Panc1 (cell line): Measurements from ENCODE around the gene CYBRD1. TPM values are rescaled to one million over a fixed set of nuclear protein-coding genes. Genes with fewer than 3 reads are reported as not detected.

Experiments
- ATAC-seq: fragments of 200-7000 bp; cut with Tn5 transposase; 2 replicates; pipeline ENCODE4 v1.9.1; 2020; ENCODE audit warnings: mild to moderate bottlenecking, moderate library complexity
- BruUV-seq: library from RNA; stranded (reverse); fragments of 400-500 nt; replicated peaks from 2 replicates; lab custom pipeline; 2021; lab: Mats Ljungman, UMichigan
- CTCF ChIA-PET: fragments of 300-600 bp; sonication (Branson Sonifier 250); formaldehyde crosslinking; loops from one replicate; lab custom pipeline; 2022; ENCODE audit warnings: antibody characterized with exemption; lab: Charles Lee
- POLR2A ChIA-PET: fragments of 300-600 bp; sonication (Branson Sonifier 250); formaldehyde crosslinking; loops from one replicate; lab custom pipeline; 2022; ENCODE audit warnings: antibody characterized with exemption; lab: Charles Lee
- DNase-seq: peaks from one replicate; pipeline ENCODE4 v3.0.0-alpha.2; 2010; ENCODE audit warnings: low read depth, low spot score
- H3K27ac ChIP-seq: 2 replicates; pipeline ENCODE4 v1.5.1; 2011; ENCODE audit warnings: mild to moderate bottlenecking, low read length, inconsistent platforms
- H3K27me3 ChIP-seq: fragments of 200-500 bp; sonication (Bioruptor generic); 2 replicates; pipeline ENCODE4 v1.6.0; 2014; ENCODE audit warnings: low read length, inconsistent platforms; ENCODE audit not compliant: control insufficient read depth, insufficient read depth
- H3K36me3 ChIP-seq: fragments of 200-500 bp; sonication (Bioruptor generic); 2 replicates; pipeline ENCODE4 v1.5.1; 2014; ENCODE audit warnings: inconsistent platforms, mild to moderate bottlenecking, low read length, moderate library complexity; ENCODE audit not compliant: control insufficient read depth, insufficient read depth
- H3K4me1 ChIP-seq: 2 replicates; pipeline ENCODE4 v1.5.1; 2011; ENCODE audit warnings: inconsistent platforms, mild to moderate bottlenecking, low read length, moderate library complexity; ENCODE audit not compliant: control insufficient read depth, insufficient read depth
- H3K4me3 ChIP-seq, 2 experiments: 2 replicates each; pipeline ENCODE4 v1.5.1; 2011 to 2012; ENCODE audit warnings: low read depth in 2 of 2, low read length in 2 of 2, mild to moderate bottlenecking in 2 of 2, inconsistent platforms in 1 of 2, moderate library complexity in 1 of 2
- H3K9me3 ChIP-seq: fragments of 200-500 bp; sonication (Bioruptor generic); 2 replicates; pipeline ENCODE4 v1.5.1; 2014; ENCODE audit warnings: low read depth, mild to moderate bottlenecking, inconsistent platforms, low read length, moderate library complexity; ENCODE audit not compliant: control insufficient read depth, insufficient read depth
- CTCF ChIP-seq: fragments of 450-650 bp; IDR thresholded peaks from 2 replicates; pipeline ENCODE4 v1.5.1; 2017; ENCODE audit warnings: mild to moderate bottlenecking
- POLR2AphosphoS5 ChIP-seq: IDR thresholded peaks from 2 replicates; pipeline ENCODE4 v1.6.1; 2012; ENCODE audit warnings: mild to moderate bottlenecking, low read depth, low read length, moderate library complexity
- SIN3A ChIP-seq: IDR thresholded peaks from 2 replicates; pipeline ENCODE4 v1.6.1; 2012; ENCODE audit warnings: low read depth, mild to moderate bottlenecking, low read length, moderate library complexity, borderline replicate concordance; ENCODE audit not compliant: insufficient read depth
- TCF7L2 ChIP-seq: IDR thresholded peaks from 2 replicates; pipeline ENCODE4 v1.6.1; 2011; ENCODE audit warnings: mild to moderate bottlenecking, low read depth, low read length, inconsistent platforms
- in situ Hi-C: cut with HindIII; loops from 2 replicates; pipeline ENCODE4 v1.10.0; 2016; ENCODE audit warnings: low sequenced_read_pairs, low pct_unique_long_range_greater_than_20kb
- intact Hi-C: fragments of 100-400 bp; cut with micrococcal nuclease; formaldehyde crosslinking; loops from one replicate; pipeline ENCODE4 v1.10.0; 2022; ENCODE audit not compliant: unreplicated experiment
- total RNA-seq: library from RNA; stranded (reverse); gene quantifications from one replicate; pipeline ENCODE4 v1.2.1, GENCODE V29; 2021; ENCODE audit not compliant: unreplicated experiment
- TF ChIP-seq, protein P1 (sequence below), 2 experiments: IDR thresholded peaks; 2 replicates each; pipeline ENCODE4 v1.6.1; 2011 to 2012; ENCODE audit warnings: low read depth in 2 of 2, control low read depth in 1 of 2, low read length in 1 of 2, mild to moderate bottlenecking in 1 of 2, moderate library complexity in 1 of 2; ENCODE audit not compliant: insufficient read depth in 1 of 2

The CYBRD1 gene
- total RNA-seq, 1 experiment from 2014 or later, result 2.5 TPM

DNA sequence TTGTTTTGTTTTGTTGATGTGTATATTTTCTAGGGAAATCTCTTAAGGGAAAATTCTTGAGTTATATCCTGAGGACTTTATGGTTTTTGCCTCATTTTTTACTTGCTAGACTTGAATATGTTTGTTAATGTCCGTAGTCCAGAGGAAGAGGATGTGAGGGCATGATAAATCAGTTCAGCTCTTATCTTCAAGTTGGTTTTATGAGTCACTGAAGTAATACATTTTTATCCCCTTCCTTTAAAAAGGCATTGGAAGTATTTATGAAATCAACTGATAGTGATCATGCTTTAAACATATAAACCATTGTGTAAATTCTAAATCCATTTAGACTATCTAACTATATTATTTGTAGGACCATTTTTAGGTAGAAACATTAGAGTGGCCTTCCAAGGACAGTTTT is 43.9 kb upstream of the CYBRD1 start:
- POLR2A ChIA-PET, result no interaction called here
- Histone ChIP-seq H3K27ac (no peak overlapping the region), H3K4me1 (no peaks in the 10 kb centered on the region), H3K27me3 (no peaks in the 10 kb centered on the region), H3K4me3 (no peak overlapping the region), H3K9me3 (no peaks in the 10 kb centered on the region), H3K36me3 (peaks cover 7% of the 10 kb centered on the region; the same call in 1 of the 2 replicates)
- in situ Hi-C loops, result no loop called here
- BruUV-seq, result no TSS peak
- ATAC-seq (no peak), DNase-seq (no peak)
- CTCF ChIA-PET, result no interaction called here
- intact Hi-C loops, result no loop called here
- TF ChIP-seq SIN3A (no peak), POLR2AphosphoS5 (no peak), CTCF (no peak), TCF7L2 (no peak)
- TF ChIP-seq, protein P1, sequence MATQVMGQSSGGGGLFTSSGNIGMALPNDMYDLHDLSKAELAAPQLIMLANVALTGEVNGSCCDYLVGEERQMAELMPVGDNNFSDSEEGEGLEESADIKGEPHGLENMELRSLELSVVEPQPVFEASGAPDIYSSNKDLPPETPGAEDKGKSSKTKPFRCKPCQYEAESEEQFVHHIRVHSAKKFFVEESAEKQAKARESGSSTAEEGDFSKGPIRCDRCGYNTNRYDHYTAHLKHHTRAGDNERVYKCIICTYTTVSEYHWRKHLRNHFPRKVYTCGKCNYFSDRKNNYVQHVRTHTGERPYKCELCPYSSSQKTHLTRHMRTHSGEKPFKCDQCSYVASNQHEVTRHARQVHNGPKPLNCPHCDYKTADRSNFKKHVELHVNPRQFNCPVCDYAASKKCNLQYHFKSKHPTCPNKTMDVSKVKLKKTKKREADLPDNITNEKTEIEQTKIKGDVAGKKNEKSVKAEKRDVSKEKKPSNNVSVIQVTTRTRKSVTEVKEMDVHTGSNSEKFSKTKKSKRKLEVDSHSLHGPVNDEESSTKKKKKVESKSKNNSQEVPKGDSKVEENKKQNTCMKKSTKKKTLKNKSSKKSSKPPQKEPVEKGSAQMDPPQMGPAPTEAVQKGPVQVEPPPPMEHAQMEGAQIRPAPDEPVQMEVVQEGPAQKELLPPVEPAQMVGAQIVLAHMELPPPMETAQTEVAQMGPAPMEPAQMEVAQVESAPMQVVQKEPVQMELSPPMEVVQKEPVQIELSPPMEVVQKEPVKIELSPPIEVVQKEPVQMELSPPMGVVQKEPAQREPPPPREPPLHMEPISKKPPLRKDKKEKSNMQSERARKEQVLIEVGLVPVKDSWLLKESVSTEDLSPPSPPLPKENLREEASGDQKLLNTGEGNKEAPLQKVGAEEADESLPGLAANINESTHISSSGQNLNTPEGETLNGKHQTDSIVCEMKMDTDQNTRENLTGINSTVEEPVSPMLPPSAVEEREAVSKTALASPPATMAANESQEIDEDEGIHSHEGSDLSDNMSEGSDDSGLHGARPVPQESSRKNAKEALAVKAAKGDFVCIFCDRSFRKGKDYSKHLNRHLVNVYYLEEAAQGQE (IDR thresholded peaks at IDR 0.05; ENCODE audit: insufficient read depth in 1 of 2, low read depth in 2 of 2, low read length in 1 of 2), result no peak

GRCh38 chr2:171479154-171479814 is 43.0 kb upstream of the CYBRD1 start:
- Histone ChIP-seq H3K9me3 (no peaks in the 10 kb centered on the region), H3K27ac (no peak overlapping the region), H3K27me3 (no peaks in the 10 kb centered on the region), H3K4me1 (no peaks in the 10 kb centered on the region), H3K4me3 (no peak overlapping the region), H3K36me3 (peaks cover 3% of the 10 kb centered on the region; the same call in 1 of the 2 replicates)
- intact Hi-C loops, result no loop called here
- CTCF ChIA-PET, result no interaction called here
- DNase-seq (no peak), ATAC-seq (no peak)
- no TSS peak for BruUV-seq
- TF ChIP-seq TCF7L2 (no peak), POLR2AphosphoS5 (no peak), SIN3A (no peak), CTCF (no peak)
- TF ChIP-seq, protein P1 (IDR thresholded peaks at IDR 0.05; ENCODE audit: insufficient read depth in 1 of 2, low read depth in 2 of 2, low read length in 1 of 2), result no peak
- POLR2A ChIA-PET, result no interaction called here
- in situ Hi-C loops, result no loop called here
